CD4-positive, alpha-beta memory T cell (primary cell): Measurements from ENCODE around the gene ZEB2. TPM values are rescaled to one million over a fixed set of nuclear protein-coding genes. Genes with fewer than 3 reads are reported as not detected.

Source experiments
- CTCF ChIA-PET: fragments of 350-600 bp; sonication (Branson Sonifier 250); formaldehyde crosslinking; loops from one replicate; lab custom pipeline; 2021; ENCODE audit warnings: inconsistent platforms; ENCODE audit not compliant: partially characterized antibody; lab: Charles Lee
- POLR2A ChIA-PET: fragments of 350-600 bp; sonication (Branson Sonifier 250); formaldehyde crosslinking; loops from one replicate; lab custom pipeline; 2021; ENCODE audit not compliant: partially characterized antibody; lab: Charles Lee
- DNase-seq, 5 donors: peaks; one replicate each; pipeline versions ENCODE4 v3.0.0 to v3.0.0-alpha.2; 2020 to 2022; ENCODE audit warnings: mixed read lengths in 1 of 5
- H3K27ac ChIP-seq: one replicate; pipeline ENCODE4 v1.7.0; 2013; ENCODE audit warnings: low read depth, low read length
- H3K27me3 ChIP-seq: 2 replicates; pipeline ENCODE4 v1.7.0; 2013; ENCODE audit warnings: mild to moderate bottlenecking, low read length, moderate library complexity; ENCODE audit not compliant: insufficient read depth
- H3K36me3 ChIP-seq: 2 replicates; pipeline ENCODE4 v1.7.0; 2013; ENCODE audit warnings: mild to moderate bottlenecking, low read length, moderate library complexity; ENCODE audit not compliant: insufficient read depth
- H3K4me1 ChIP-seq: 2 replicates; pipeline ENCODE4 v1.7.0; 2013; ENCODE audit warnings: mild to moderate bottlenecking, low read length, moderate library complexity; ENCODE audit not compliant: insufficient read depth
- H3K4me3 ChIP-seq, 2 donors: one replicate each; pipeline ENCODE4 v1.7.0; 2013; ENCODE audit warnings: low read length in 2 of 2, mild to moderate bottlenecking in 1 of 2
- H3K9me3 ChIP-seq, 2 donors: one replicate each; pipeline ENCODE4 v1.7.0; 2013; ENCODE audit warnings: low read length in 2 of 2, control low read depth in 1 of 2; ENCODE audit not compliant: control insufficient read depth in 1 of 2
- H3K27ac Mint-ChIP-seq, 7 donors: one replicate each; pipeline ENCODE4 v1.8.0; 2020 to 2021; ENCODE audit warnings: mixed read lengths in 7 of 7, mild to moderate bottlenecking in 6 of 7, inconsistent platforms in 3 of 7, moderate library complexity in 3 of 7
- H3K27me3 Mint-ChIP-seq, 2 donors: one replicate each; pipeline ENCODE4 v1.8.0; 2020 to 2021; ENCODE audit warnings: mixed read lengths in 2 of 2
- H3K36me3 Mint-ChIP-seq, 2 donors: one replicate each; pipeline ENCODE4 v1.8.0; 2020 to 2021; ENCODE audit warnings: mixed read lengths in 2 of 2, inconsistent platforms in 1 of 2, mild to moderate bottlenecking in 1 of 2
- H3K4me1 Mint-ChIP-seq, 4 donors: one replicate each; pipeline ENCODE4 v1.8.0; 2020 to 2021; ENCODE audit warnings: mixed read lengths in 4 of 4, mild to moderate bottlenecking in 1 of 4
- H3K4me3 Mint-ChIP-seq, 8 donors: one replicate each; pipeline ENCODE4 v1.8.0; 2020 to 2021; ENCODE audit warnings: mixed read lengths in 8 of 8, mild to moderate bottlenecking in 7 of 8, moderate library complexity in 6 of 8, inconsistent platforms in 3 of 8
- H3K9me3 Mint-ChIP-seq, 8 donors: one replicate each; pipeline ENCODE4 v1.8.0; 2020 to 2021; ENCODE audit warnings: mixed read lengths in 8 of 8, mild to moderate bottlenecking in 5 of 8, inconsistent platforms in 3 of 8, moderate library complexity in 1 of 8
- intact Hi-C: fragments of 100-400 bp; cut with micrococcal nuclease; formaldehyde crosslinking; loops from one replicate; pipeline ENCODE4 v1.15.1; 2023
- polyA plus RNA-seq, 2 donors: library from polyadenylated mRNA; unstranded; fragments of 300-500 nt; fragmentation: Illumina TruSeq; gene quantifications; one replicate each; pipeline ENCODE4 v1.2.3, GENCODE V29; 2021
- total RNA-seq, 2 experiments: library from RNA; stranded (reverse); gene quantifications; one replicate each; pipeline ENCODE4 v1.2.3, GENCODE V29; 2021

The ZEB2 gene
- total and polyA plus RNA-seq, 4 experiments from 2014 or later = 0.83 to 5.2 (median 2.6) TPM

GRCh38 chr2:144477957-144478311 is 42.0 kb downstream of the ZEB2 start:
- no peak overlapping the region for H3K4me3 Mint-ChIP-seq
- H3K4me1 Mint-ChIP-seq = peaks cover 0 to 3% (median under 1%) of the 10 kb centered on the region in 4 donors

DNA sequence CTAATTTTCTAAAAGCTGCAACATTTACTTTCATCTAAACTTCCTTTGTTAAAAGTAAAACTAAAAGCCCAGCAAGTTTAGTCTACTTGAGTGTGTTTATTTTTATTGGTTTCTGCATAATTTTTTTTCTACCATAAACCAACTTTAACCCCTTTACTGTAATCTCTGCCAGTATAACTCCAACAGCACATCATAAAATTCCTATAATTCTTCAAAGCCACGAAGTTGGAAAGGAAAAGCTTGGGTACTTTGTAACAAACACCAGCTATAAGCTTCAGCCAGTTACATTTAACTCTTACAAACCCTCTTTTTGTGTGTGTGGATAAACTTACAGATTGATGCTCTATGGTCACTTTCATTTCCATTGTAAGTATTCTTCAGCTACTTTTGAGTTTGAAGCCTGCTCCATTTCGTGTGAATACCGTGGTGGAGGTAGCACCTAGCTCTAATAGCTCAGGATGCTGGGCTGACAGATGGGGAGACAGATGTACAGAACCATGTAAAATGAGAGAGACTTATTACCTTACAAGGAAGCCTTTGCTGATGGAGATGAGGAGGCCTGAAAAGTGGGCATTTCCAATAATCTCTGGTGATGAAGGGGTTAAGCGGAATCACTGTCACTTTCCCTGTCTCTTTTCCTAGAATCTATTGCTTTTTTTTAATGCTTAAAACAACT is 42.5 kb downstream of the ZEB2 start:
- CTCF ChIA-PET = no interaction called here
- H3K27ac Mint-ChIP-seq = no peak overlapping the region
- no peak overlapping the region for H3K27ac ChIP-seq

More at GRCh38 chr2:144477957-144478311, 42.0 kb downstream of the ZEB2 start:
- H3K27ac Mint-ChIP-seq = no peak overlapping the region
- H3K27me3 Mint-ChIP-seq = no peaks in the 10 kb centered on the region
- no peaks in the 10 kb centered on the region for H3K36me3 Mint-ChIP-seq
- no peaks in the 10 kb centered on the region for H3K4me1 ChIP-seq
- no peak for DNase-seq
- no peaks in the 10 kb centered on the region for H3K9me3 ChIP-seq
- ChIA-PET POLR2A (interaction anchor here (1.2 kb wide), 1 partner anchor 9 kb away, joined by 5 read pairs; no protein-coding TSS in a partner anchor), CTCF (no interaction called here)
- H3K4me3 ChIP-seq = no peak overlapping the region
- no peak overlapping the region for H3K27ac ChIP-seq
- no peaks in the 10 kb centered on the region for H3K36me3 ChIP-seq
- no peaks in the 10 kb centered on the region for H3K9me3 Mint-ChIP-seq
- peaks cover 3% of the 10 kb centered on the region for H3K27me3 ChIP-seq
- intact Hi-C loops = no loop called here

GRCh38 chr2:144476682-144477081 is 43.2 kb downstream of the ZEB2 start:
- no peaks in the 10 kb centered on the region for H3K4me1 ChIP-seq
- intact Hi-C loops = no loop called here
- POLR2A ChIA-PET = no interaction called here
- H3K36me3 Mint-ChIP-seq = no peaks in the 10 kb centered on the region
- no peaks in the 10 kb centered on the region for H3K9me3 Mint-ChIP-seq
- H3K4me3 Mint-ChIP-seq = no peak overlapping the region
- H3K27ac ChIP-seq = no peak overlapping the region
- CTCF ChIA-PET = no interaction called here
- no peaks in the 10 kb centered on the region for H3K36me3 ChIP-seq
- H3K4me3 ChIP-seq = no peak overlapping the region
- no peaks in the 10 kb centered on the region for H3K9me3 ChIP-seq
- no peaks in the 10 kb centered on the region for H3K4me1 Mint-ChIP-seq
- H3K27ac Mint-ChIP-seq = no peak overlapping the region
- H3K27me3 Mint-ChIP-seq = no peaks in the 10 kb centered on the region
- no peaks in the 10 kb centered on the region for H3K27me3 ChIP-seq
- DNase-seq = no peak

More for the DNA sequence above, 42.5 kb downstream of the ZEB2 start:
- POLR2A ChIA-PET = interaction anchor here (1.2 kb wide), 1 partner anchor 10 kb away, joined by 5 read pairs; no protein-coding TSS in a partner anchor
- peaks cover 3% of the 10 kb centered on the region for H3K27me3 ChIP-seq
- intact Hi-C loops = no loop called here
- no peaks in the 10 kb centered on the region for H3K4me1 ChIP-seq
- H3K4me3 Mint-ChIP-seq = no peak overlapping the region
- no peaks in the 10 kb centered on the region for H3K9me3 Mint-ChIP-seq
- no peak for DNase-seq
- H3K4me1 Mint-ChIP-seq = peaks cover 0 to 3% (median under 1%) of the 10 kb centered on the region in 4 donors
- no peaks in the 10 kb centered on the region for H3K9me3 ChIP-seq
- no peaks in the 10 kb centered on the region for H3K36me3 Mint-ChIP-seq
- H3K36me3 ChIP-seq = no peaks in the 10 kb centered on the region
- H3K4me3 ChIP-seq = no peak overlapping the region
- H3K27me3 Mint-ChIP-seq = no peaks in the 10 kb centered on the region

- no peaks in the 10 kb centered on the region for H3K36me3 Mint-ChIP-seq
- H3K4me1 ChIP-seq = no peaks in the 10 kb centered on the region
- intact Hi-C loops = no loop called here
Observed at GRCh38 chr2:144475569-144476275, 44.2 kb downstream of the ZEB2 start.

DNA sequence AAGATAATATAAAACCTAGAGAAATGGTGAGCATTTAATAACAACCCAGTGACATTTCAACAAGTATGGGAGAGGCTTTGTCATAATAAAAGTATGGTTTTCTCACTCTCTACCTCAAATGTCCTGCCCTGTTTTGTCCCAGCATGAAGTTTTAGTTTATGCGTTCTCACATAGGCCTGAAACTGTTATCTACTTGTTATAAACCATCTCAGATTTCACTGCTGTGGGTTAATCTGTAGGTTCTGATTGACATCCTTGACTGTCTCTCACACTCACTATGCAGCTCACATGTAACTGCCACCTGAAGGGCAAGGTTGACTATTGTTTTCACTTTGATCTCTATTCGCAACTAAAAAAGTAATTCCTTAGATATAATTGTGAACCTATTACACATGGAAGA is 44.9 kb downstream of the ZEB2 start:
- Histone ChIP-seq H3K4me1 (no peaks in the 10 kb centered on the region), H3K27ac (no peak overlapping the region), H3K36me3 (no peaks in the 10 kb centered on the region), H3K9me3 (no peaks in the 10 kb centered on the region), H3K27me3 (no peaks in the 10 kb centered on the region), H3K4me3 (no peak overlapping the region)
- intact Hi-C loops = no loop called here
- POLR2A ChIA-PET = no interaction called here
- Mint-ChIP-seq H3K27me3 (no peaks in the 10 kb centered on the region), H3K4me1 (peaks cover 0 to 3% (median 0%) of the 10 kb centered on the region in 4 donors), H3K27ac (no peak overlapping the region), H3K4me3 (no peak overlapping the region), H3K36me3 (no peaks in the 10 kb centered on the region), H3K9me3 (no peaks in the 10 kb centered on the region)
- DNase-seq = no peak
- CTCF ChIA-PET = no interaction called here

More at GRCh38 chr2:144475569-144476275, 44.2 kb downstream of the ZEB2 start:
- Mint-ChIP-seq H3K9me3 (no peaks in the 10 kb centered on the region), H3K27me3 (no peaks in the 10 kb centered on the region), H3K27ac (no peak overlapping the region), H3K4me3 (no peak overlapping the region), H3K4me1 (peaks cover 0 to 3% (median 0%) of the 10 kb centered on the region in 4 donors)
- Histone ChIP-seq H3K9me3 (no peaks in the 10 kb centered on the region), H3K4me3 (no peak overlapping the region), H3K36me3 (no peaks in the 10 kb centered on the region), H3K27me3 (no peaks in the 10 kb centered on the region), H3K27ac (no peak overlapping the region)
- no peak for DNase-seq
- POLR2A ChIA-PET = no interaction called here
- CTCF ChIA-PET = no interaction called here

DNA sequence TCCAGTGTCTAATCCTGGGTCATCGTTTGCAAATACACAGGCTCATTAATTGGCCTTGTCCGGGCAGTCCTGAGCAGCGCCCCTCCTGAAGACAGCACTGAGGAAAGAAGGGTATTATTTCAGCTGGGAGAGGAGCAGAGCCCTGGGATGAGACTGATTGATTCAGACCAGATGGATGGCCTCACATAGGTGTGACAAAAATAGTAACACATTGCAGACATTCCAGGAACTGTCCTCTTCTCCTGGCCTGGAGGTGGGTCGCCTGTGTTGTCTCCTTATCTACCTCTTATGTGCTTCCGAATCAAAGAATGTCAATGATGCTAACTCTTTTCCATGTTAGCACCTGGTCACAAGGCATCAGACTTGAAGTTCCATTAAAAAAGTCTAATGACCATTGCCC is 45.9 kb downstream of the ZEB2 start:
- H3K4me1 Mint-ChIP-seq = peaks cover 0 to 3% (median 0%) of the 10 kb centered on the region in 4 donors
- no peak overlapping the region for H3K4me3 Mint-ChIP-seq
- ChIA-PET CTCF (no interaction called here), POLR2A (no interaction called here)
- no peaks in the 10 kb centered on the region for H3K36me3 Mint-ChIP-seq
- H3K27ac Mint-ChIP-seq = no peak overlapping the region
- Histone ChIP-seq H3K36me3 (no peaks in the 10 kb centered on the region), H3K9me3 (no peaks in the 10 kb centered on the region), H3K4me1 (no peaks in the 10 kb centered on the region), H3K27ac (no peak overlapping the region), H3K4me3 (no peak overlapping the region), H3K27me3 (no peaks in the 10 kb centered on the region)
- DNase-seq = no peak
- intact Hi-C loops = no loop called here
- H3K9me3 Mint-ChIP-seq = no peaks in the 10 kb centered on the region
- H3K27me3 Mint-ChIP-seq = no peaks in the 10 kb centered on the region

GRCh38 chr2:144472911-144473310 is 47.0 kb downstream of the ZEB2 start:
- Histone ChIP-seq H3K27ac (no peak overlapping the region), H3K27me3 (no peaks in the 10 kb centered on the region), H3K4me3 (no peak overlapping the region), H3K4me1 (no peaks in the 10 kb centered on the region), H3K9me3 (no peaks in the 10 kb centered on the region), H3K36me3 (no peaks in the 10 kb centered on the region)
- Mint-ChIP-seq H3K9me3 (no peaks in the 10 kb centered on the region), H3K4me3 (no peak overlapping the region), H3K27ac (no peak overlapping the region), H3K4me1 (peaks cover 0 to 4% (median 0%) of the 10 kb centered on the region in 4 donors), H3K36me3 (no peaks in the 10 kb centered on the region), H3K27me3 (peaks cover 1 to 3% of the 10 kb centered on the region in 2 donors)
- DNase-seq = no peak
- ChIA-PET CTCF (interaction anchor here (0.8 kb wide), 1 partner anchor 13 kb away, joined by 3 read pairs; no protein-coding TSS in a partner anchor), POLR2A (no interaction called here)
- intact Hi-C loops = no loop called here
